H9 (cell line): Measurements from ENCODE around the gene ZAP70. TPM values are rescaled to one million over a fixed set of nuclear protein-coding genes. Genes with fewer than 3 reads are reported as not detected.

Source experiments
- DNase-seq: peaks from one replicate; pipeline ENCODE4 v3.0.0-alpha.2; 2017
- H2AFZ ChIP-seq: one replicate; pipeline ENCODE4 v1.6.1; 2013; ENCODE audit warnings: mild to moderate bottlenecking, low read length, control low read depth, moderate library complexity
- H2AK5ac ChIP-seq: 2 replicates; pipeline ENCODE4 v1.6.1; 2013; ENCODE audit warnings: low read length, control low read depth, mixed read lengths; ENCODE audit not compliant: insufficient read length
- H2BK120ac ChIP-seq: one replicate; pipeline ENCODE4 v1.6.1; 2013; ENCODE audit warnings: low read depth, mild to moderate bottlenecking, low read length, control low read depth, inconsistent platforms; ENCODE audit not compliant: poor library complexity, severe bottlenecking
- H2BK12ac ChIP-seq: 2 replicates; pipeline ENCODE4 v1.6.1; 2013; ENCODE audit warnings: low read length, control low read depth, mixed read lengths, low read depth; ENCODE audit not compliant: insufficient read length
- H2BK15ac ChIP-seq: 2 replicates; pipeline ENCODE4 v1.6.1; 2013; ENCODE audit warnings: low read depth, low read length, control low read depth
- H2BK20ac ChIP-seq: one replicate; pipeline ENCODE4 v1.6.1; 2013; ENCODE audit warnings: low read depth, mild to moderate bottlenecking, low read length, control low read depth, inconsistent platforms; ENCODE audit not compliant: poor library complexity, severe bottlenecking
- H2BK5ac ChIP-seq: 2 replicates; pipeline ENCODE4 v1.6.1; 2013; ENCODE audit warnings: low read length, control low read depth, mixed read lengths; ENCODE audit not compliant: insufficient read length
- H3K14ac ChIP-seq: 2 replicates; pipeline ENCODE4 v1.6.1; 2013; ENCODE audit warnings: low read length, control low read depth; ENCODE audit not compliant: insufficient read depth
- H3K18ac ChIP-seq: 2 replicates; pipeline ENCODE4 v1.6.1; 2013; ENCODE audit warnings: low read depth, mild to moderate bottlenecking, mixed read lengths, low read length, control low read depth; ENCODE audit not compliant: insufficient read length
- H3K23ac ChIP-seq: 2 replicates; pipeline ENCODE4 v1.6.1; 2013; ENCODE audit warnings: low read length, control low read depth, mixed read lengths, low read depth; ENCODE audit not compliant: insufficient read length
- H3K23me2 ChIP-seq: 2 replicates; pipeline ENCODE4 v1.6.1; 2013; ENCODE audit warnings: low read depth, mild to moderate bottlenecking, mixed read lengths, low read length, control low read depth; ENCODE audit not compliant: insufficient read length, poor library complexity, severe bottlenecking
- H3K27ac ChIP-seq: 2 replicates; pipeline ENCODE4 v1.5.1; 2013; ENCODE audit warnings: low read length, control low read depth, mixed read lengths, low read depth; ENCODE audit not compliant: insufficient read length
- H3K27me3 ChIP-seq: 2 replicates; pipeline ENCODE4 v1.6.1; 2013; ENCODE audit warnings: low read length, control low read depth, inconsistent platforms; ENCODE audit not compliant: insufficient read depth
- H3K4ac ChIP-seq: 2 replicates; pipeline ENCODE4 v1.6.1; 2013; ENCODE audit warnings: low read depth, mild to moderate bottlenecking, control low read depth, inconsistent platforms, low read length, moderate library complexity
- H3K4me1 ChIP-seq: 2 replicates; pipeline ENCODE4 v1.6.1; 2013; ENCODE audit warnings: low read length, control low read depth, inconsistent platforms; ENCODE audit not compliant: insufficient read depth
- H3K4me2 ChIP-seq: 2 replicates; pipeline ENCODE4 v1.6.1; 2013; ENCODE audit warnings: low read length, control low read depth, mixed read lengths; ENCODE audit not compliant: insufficient read length, insufficient read depth
- H3K56ac ChIP-seq: 2 replicates; pipeline ENCODE4 v1.6.1; 2013; ENCODE audit warnings: low read depth, mild to moderate bottlenecking, mixed read lengths, low read length, control low read depth; ENCODE audit not compliant: insufficient read length
- H3K79me1 ChIP-seq: 2 replicates; pipeline ENCODE4 v1.6.1; 2013; ENCODE audit warnings: low read depth, mild to moderate bottlenecking, moderate library complexity, low read length, control low read depth, inconsistent platforms; ENCODE audit not compliant: insufficient read depth, poor library complexity, severe bottlenecking
- H3K79me2 ChIP-seq: 2 replicates; pipeline ENCODE4 v1.6.1; 2013; ENCODE audit warnings: low read length, control low read depth, inconsistent platforms; ENCODE audit not compliant: insufficient read depth
- H3K9ac ChIP-seq: 2 replicates; pipeline ENCODE4 v1.6.1; 2013; ENCODE audit warnings: low read length, control low read depth, mixed read lengths; ENCODE audit not compliant: insufficient read length; ENCODE audit errors: extremely low read depth
- H3K9me3 ChIP-seq: one replicate; pipeline ENCODE4 v1.6.1; 2013; ENCODE audit warnings: low read depth, low read length, inconsistent platforms; ENCODE audit not compliant: control insufficient read depth
- H3T11ph ChIP-seq: one replicate; pipeline ENCODE4 v1.6.1; 2013; ENCODE audit warnings: mild to moderate bottlenecking, low read length, control low read depth, inconsistent platforms
- H4K20me1 ChIP-seq: one replicate; pipeline ENCODE4 v1.6.1; 2013; ENCODE audit not compliant: control insufficient read depth, insufficient read length, insufficient read depth
- H4K5ac ChIP-seq: 2 replicates; pipeline ENCODE4 v1.6.1; 2013; ENCODE audit warnings: low read depth, mild to moderate bottlenecking, mixed read lengths, low read length, control low read depth; ENCODE audit not compliant: insufficient read length
- H4K8ac ChIP-seq: replicated peaks from 2 replicates; pipeline ENCODE4 v1.6.1; 2013; ENCODE audit warnings: low read length, control low read depth, mixed read lengths, low read depth; ENCODE audit not compliant: insufficient read length
- H4K91ac ChIP-seq: 2 replicates; pipeline ENCODE4 v1.6.1; 2013; ENCODE audit warnings: low read depth, mild to moderate bottlenecking, moderate library complexity, mixed read lengths, low read length, control low read depth; ENCODE audit not compliant: insufficient read length
- H3K27ac Mint-ChIP-seq, 3 experiments: 2 replicates in 2 of 3; 3 replicates in 1 of 3; pipeline ENCODE4 v1.8.0; 2020 to 2021; ENCODE audit warnings: mixed read lengths in 3 of 3, mild to moderate bottlenecking in 1 of 3, moderate library complexity in 1 of 3
- H3K27me3 Mint-ChIP-seq: 2 replicates; pipeline ENCODE4 v1.8.0; 2021; ENCODE audit warnings: low read depth, mild to moderate bottlenecking, moderate library complexity, mixed read lengths
- H3K36me3 Mint-ChIP-seq, 3 experiments: 2 replicates in 2 of 3; 3 replicates in 1 of 3; pipeline ENCODE4 v1.8.0; 2020 to 2021; ENCODE audit warnings: low read depth in 3 of 3, mixed read lengths in 3 of 3; ENCODE audit not compliant: insufficient read depth in 1 of 3
- H3K4me1 Mint-ChIP-seq, 2 experiments: 2 replicates each; pipeline ENCODE4 v1.8.0; 2020; ENCODE audit warnings: mixed read lengths in 2 of 2
- H3K4me3 Mint-ChIP-seq, 2 experiments: 2 replicates in 1 of 2; 3 replicates in 1 of 2; pipeline ENCODE4 v1.8.0; 2020 to 2021; ENCODE audit warnings: mild to moderate bottlenecking in 2 of 2, mixed read lengths in 2 of 2, moderate library complexity in 1 of 2
- H3K9me3 Mint-ChIP-seq, 2 experiments: 2 replicates in 1 of 2; 3 replicates in 1 of 2; pipeline ENCODE4 v1.8.0; 2020; ENCODE audit warnings: mild to moderate bottlenecking in 2 of 2, mixed read lengths in 2 of 2, moderate library complexity in 1 of 2
- CTCF ChIP-seq: fragments of 200-600 bp; sonication (generic); conservative IDR thresholded peaks from 3 replicates; pipeline ENCODE4 v1.8.0; 2021; ENCODE audit warnings: antibody characterized with exemption, mild to moderate bottlenecking
- WGBS: extraction: QIAGEN DNeasy Blood & Tissue Kit; methylation state at CpG from one replicate; pipeline ENCODE4 v1.1.7; 2013; ENCODE audit warnings: missing lambda C conversion rate, low lambda C conversion rate, mixed read lengths; ENCODE audit not compliant: insufficient read length; ENCODE audit errors: extremely low coverage; 5-methylcytosine and 5-hydroxymethylcytosine counted together
- total RNA-seq: library from RNA; stranded (reverse); gene quantifications from 2 replicates; pipeline ENCODE4 v1.2.1, GENCODE V29; 2021

The ZAP70 gene
- total RNA-seq, 1 experiment from 2014 or later, result 0.24 TPM

- no CpG with 5 or more reads among the region's 21 CpGs for WGBS
- Histone ChIP-seq H3K9me3 (no peaks in the 10 kb centered on the region), H3K14ac (no peak overlapping the region; the same call in 1 of the 2 replicates), H4K20me1 (no peaks in the 10 kb centered on the region), H3K79me2 (no peaks in the 10 kb centered on the region), H4K8ac (no peak overlapping the region), H3K9ac (no peak overlapping the region), H3K27ac (no peak overlapping the region), H4K91ac (no peak overlapping the region), H2AK5ac (no peak overlapping the region), H2BK20ac (no peak overlapping the region), H3T11ph (no peak overlapping the region), H4K5ac (no peak overlapping the region), H3K23ac (no peak overlapping the region), H3K4ac (no peak overlapping the region), H3K18ac (no peak overlapping the region), H3K4me2 (no peak overlapping the region), H3K27me3 (no peaks in the 10 kb centered on the region), H3K56ac (no peak overlapping the region), H2BK5ac (no peak overlapping the region), H3K23me2 (no peaks in the 10 kb centered on the region), H3K79me1 (no peaks in the 10 kb centered on the region), H2BK120ac (no peak overlapping the region), H2AFZ (no peak overlapping the region), H2BK12ac (no peak overlapping the region), H2BK15ac (no peak overlapping the region), H3K4me1 (peaks cover 6% of the 10 kb centered on the region)
- Mint-ChIP-seq H3K4me3 (no peak overlapping the region), H3K4me1 (peaks cover 26 to 27% of the 10 kb centered on the region in 2 experiments), H3K27me3 (peaks cover 5% of the 10 kb centered on the region), H3K27ac (no peak overlapping the region), H3K36me3 (no peaks in the 10 kb centered on the region; a peak in 1 of 7 replicates), H3K9me3 (no peaks in the 10 kb centered on the region; a peak in 1 of 5 replicates)
- no peak for DNase-seq
- no peak for TF ChIP-seq CTCF
These were observed 4.9 kb downstream of the ZAP70 start for GRCh38 chr2:97718051-97718882.
